Motor neuron (in vitro differentiated cells): ENCODE results near the gene UBE2H. TPM values are rescaled to one million over a fixed set of nuclear protein-coding genes. Genes with fewer than 3 reads are reported as not detected.
"Not testable (repeated sequence)": the region's sequence is repeated elsewhere in the genome, so short reads cannot be mapped to it uniquely, and the experiment has no call there.

Experiments
- ATAC-seq, 8 experiments: fragments of 200-7000 bp; cut with Tn5 transposase; replicated peaks in 6 of 8; 2 replicates each; pipeline ENCODE4 v1.8.0; 2021; ENCODE audit warnings: mild to moderate bottlenecking in 8 of 8, moderate library complexity in 8 of 8
- H3K27ac ChIP-seq, 2 donors: fragments of 250-450 bp; sonication (Bioruptor Pico); 2 replicates each; pipeline ENCODE4 v1.9.0; 2021; ENCODE audit warnings: antibody characterized with exemption in 2 of 2, mild to moderate bottlenecking in 2 of 2, moderate library complexity in 1 of 2
- H3K4me1 ChIP-seq, 2 donors: fragments of 250-450 bp; sonication (Bioruptor Pico); replicated peaks in 1 of 2; 2 replicates each; pipeline ENCODE4 v1.6.1; 2021; ENCODE audit warnings: antibody characterized with exemption in 2 of 2, mild to moderate bottlenecking in 2 of 2, moderate library complexity in 1 of 2
- H3K4me3 ChIP-seq, 5 donors: fragments of 250-450 bp; sonication (Bioruptor Pico); 2 replicates each; pipeline ENCODE4 v1.9.0; 2021; ENCODE audit warnings: antibody characterized with exemption in 5 of 5, mild to moderate bottlenecking in 5 of 5, moderate library complexity in 4 of 5
- WGBS, 10 experiments: fragments of 450-650 bp; shearing (Covaris generic); methylation state at CpG; one replicate each; pipeline ENCODE4 v1.0.0; 2022; 5-methylcytosine and 5-hydroxymethylcytosine counted together
- in situ Hi-C, 9 experiments: fragments of 400-800 bp; cut with MboI; loops; one replicate each; pipeline ENCODE4 v1.15.0; 2021; ENCODE audit warnings: low sequenced_read_pairs in 9 of 9, low pct_unique_long_range_greater_than_20kb in 2 of 9; ENCODE audit not compliant: unreplicated experiment in 9 of 9
- total RNA-seq, 8 experiments: library from RNA; unstranded; fragments of 300-600 nt; gene quantifications; 2 replicates each; pipeline versions ENCODE4 v1.2.3 to v1.2.4, GENCODE V29; 2022

The UBE2H gene
- total RNA-seq, 8 experiments from 2014 or later: 29.4 to 114 (median 47.6) TPM

DNA sequence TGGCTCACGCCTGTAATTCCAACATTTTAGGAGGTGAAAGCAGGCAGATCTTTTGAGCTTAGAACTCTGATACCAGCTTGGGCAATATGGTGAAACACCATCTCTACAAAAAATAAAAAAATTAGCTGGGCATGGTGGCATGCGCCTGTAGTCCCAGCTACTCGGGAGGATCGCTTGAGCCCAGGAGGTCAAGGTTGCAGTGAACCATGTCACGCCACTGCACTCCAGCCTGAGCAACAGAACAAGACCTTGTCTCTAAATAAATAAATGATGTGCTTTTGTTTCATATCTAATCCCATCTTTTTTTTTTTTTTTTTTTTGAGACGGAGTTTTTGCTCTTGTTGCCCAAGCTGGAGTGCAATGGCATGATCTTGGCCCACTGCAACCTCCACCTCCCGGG lies 58.6 kb downstream of the UBE2H start:
- H3K27ac ChIP-seq, ATAC-seq, H3K4me3 ChIP-seq, H3K4me1 ChIP-seq, in situ Hi-C loops: not testable (repeated sequence)
- 87 to 100% (median 100%) methylated on average over 1 to 5 of the region's 7 CpGs; no CpG with 5 or more reads in 5 of the 10 experiments for WGBS, 10 experiments

- in situ Hi-C loops: no loop called here
Observed at GRCh38 chr7:129890090-129890489, 62.7 kb downstream of the UBE2H start.

DNA sequence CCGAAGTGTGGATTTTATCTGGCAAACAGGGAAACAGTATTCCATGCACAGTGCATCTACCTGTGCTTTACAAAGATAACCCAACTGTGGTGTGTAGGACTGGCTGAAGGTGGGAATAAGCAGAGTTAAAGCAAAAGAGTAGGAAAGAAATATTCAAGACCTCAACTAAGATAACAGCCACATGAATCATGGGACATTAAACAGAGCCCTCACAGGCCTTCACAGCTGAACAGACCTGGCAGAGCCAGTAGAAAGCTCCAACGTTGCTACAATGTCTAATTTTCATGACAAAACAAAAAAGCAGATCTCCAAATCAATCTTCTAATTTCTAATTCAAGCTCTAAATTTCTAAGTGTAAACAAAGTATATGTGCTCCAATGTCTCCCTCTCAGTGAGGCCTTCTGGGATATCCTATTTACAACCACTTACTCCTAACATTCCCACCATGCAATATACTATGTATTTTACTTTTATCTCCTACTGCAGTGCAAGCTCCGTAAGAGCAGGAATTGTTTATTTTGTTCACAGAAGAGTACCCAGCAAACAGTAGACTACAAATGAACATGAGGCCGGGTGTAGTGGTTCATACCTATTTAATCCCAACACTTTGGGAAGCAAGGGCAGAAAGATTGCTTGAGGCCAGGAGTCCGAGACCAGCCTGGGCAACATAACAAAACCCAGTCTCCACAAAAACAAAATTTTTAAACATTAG lies 63.5 kb downstream of the UBE2H start:
- in situ Hi-C loops: no loop called here
- ATAC-seq: peak in 1 of 8 experiments; percentile 52

More at GRCh38 chr7:129890090-129890489, 62.7 kb downstream of the UBE2H start:
- ATAC-seq: no peak
- H3K4me3 ChIP-seq: no peak overlapping the region
- H3K27ac ChIP-seq: no peak overlapping the region
- H3K4me1 ChIP-seq: no peaks in the 10 kb centered on the region
- WGBS, 10 experiments: 90 to 100% (median 100%) methylated on average over 1 to 8 of the region's 9 CpGs; no CpG with 5 or more reads in 3 of the 10 experiments

DNA sequence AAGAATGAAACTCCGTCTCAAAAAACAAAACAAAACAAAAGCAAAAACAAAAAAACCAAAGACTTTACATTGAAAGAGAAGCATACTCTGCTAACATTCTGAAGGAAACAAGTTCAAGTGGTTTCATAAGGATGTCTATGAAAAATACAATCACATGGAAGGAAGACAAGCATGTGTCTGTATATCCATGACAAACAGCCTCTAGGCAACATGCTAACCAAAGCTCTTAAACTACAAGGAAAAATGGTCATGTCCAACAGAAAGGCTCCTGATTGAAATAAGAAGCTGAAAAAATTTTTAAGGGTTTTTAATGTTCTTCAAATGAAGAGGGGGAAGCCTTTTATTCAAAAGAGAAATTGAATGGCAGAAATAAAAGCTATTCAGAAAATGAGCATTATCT lies 64.9 kb downstream of the UBE2H start:
- 80 to 100% (median 95%) methylated on average over 1 of the region's 1 CpG; no CpG with 5 or more reads in 2 of the 10 experiments for WGBS, 10 experiments
- H3K4me3 ChIP-seq: no peak overlapping the region
- no peak for ATAC-seq
- H3K4me1 ChIP-seq: no peaks in the 10 kb centered on the region
- no peak overlapping the region for H3K27ac ChIP-seq
- in situ Hi-C loops: no loop called here

More for the DNA sequence above, 63.5 kb downstream of the UBE2H start:
- Histone ChIP-seq H3K4me1 (no peaks in the 10 kb centered on the region), H3K4me3 (no peak overlapping the region), H3K27ac (no peak overlapping the region)
- 50 to 100% (median 70%) methylated on average over 1 to 4 of the region's 5 CpGs for WGBS, 10 experiments

- 33 to 90% (median 79%) methylated on average over 1 to 3 of the region's 3 CpGs; no CpG with 5 or more reads in 2 of the 10 experiments for WGBS, 10 experiments
- no peak overlapping the region for H3K27ac ChIP-seq
- no peak for ATAC-seq
- no peak overlapping the region for H3K4me3 ChIP-seq
- H3K4me1 ChIP-seq: no peaks in the 10 kb centered on the region
- in situ Hi-C loops: no loop called here
Observed at GRCh38 chr7:129886818-129887186, 66.0 kb downstream of the UBE2H start.

GRCh38 chr7:129886167-129886817 lies 66.5 kb downstream of the UBE2H start:
- no peak overlapping the region for H3K27ac ChIP-seq
- no peak overlapping the region for H3K4me3 ChIP-seq
- in situ Hi-C loops: no loop called here
- no peak for ATAC-seq
- no peaks in the 10 kb centered on the region for H3K4me1 ChIP-seq
- WGBS, 10 experiments: 80 to 94% (median 82%) methylated on average over 1 to 3 of the region's 3 CpGs; no CpG with 5 or more reads in 6 of the 10 experiments

DNA sequence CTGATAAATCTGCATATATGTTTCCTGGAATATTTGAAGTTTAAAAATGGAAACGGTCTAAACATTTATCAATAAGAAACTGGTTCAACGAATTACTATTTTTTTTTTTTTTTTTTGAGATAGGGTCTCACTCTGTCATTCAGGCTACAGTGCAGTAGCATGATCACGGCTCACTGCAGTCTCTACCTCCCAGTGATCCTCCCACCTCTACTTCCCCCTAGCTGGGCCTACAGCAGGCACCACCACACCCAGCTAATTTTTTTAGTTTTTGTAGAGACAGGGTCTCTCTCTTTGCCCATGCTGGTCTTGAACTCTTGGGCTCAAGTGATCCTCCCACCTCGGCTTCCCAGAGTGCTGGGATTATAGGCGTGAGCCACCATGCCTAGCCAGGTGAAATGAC lies 68.3 kb downstream of the UBE2H start:
- WGBS, 10 experiments: 73 to 100% (median 89%) methylated on average over 2 to 5 of the region's 5 CpGs; no CpG with 5 or more reads in 3 of the 10 experiments
- Histone ChIP-seq H3K4me3 (no peak overlapping the region), H3K4me1 (no peaks in the 10 kb centered on the region), H3K27ac (no peak overlapping the region)
- no peak for ATAC-seq
- in situ Hi-C loops: no loop called here

DNA sequence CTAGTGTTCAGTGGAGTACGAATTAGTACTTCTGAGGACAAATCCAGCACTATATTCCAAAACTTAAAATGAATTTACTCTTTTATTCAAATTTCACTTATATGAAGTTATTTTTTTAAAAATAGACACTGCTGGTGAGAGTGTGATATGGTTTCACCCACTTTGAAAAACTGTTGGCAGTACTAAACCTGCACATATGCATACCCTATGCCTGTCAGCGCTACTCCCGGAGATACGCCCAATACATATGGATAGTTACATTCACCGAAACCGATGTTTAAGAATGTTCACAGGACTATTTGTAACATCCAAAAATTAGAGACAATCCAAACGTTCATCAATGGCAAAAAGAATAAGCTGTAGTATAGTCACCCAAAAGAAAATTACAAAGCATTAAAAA lies 69.6 kb downstream of the UBE2H start:
- peak in 1 of 8 experiments; percentile 40 for ATAC-seq
- Histone ChIP-seq H3K4me1 (no peaks in the 10 kb centered on the region), H3K4me3 (no peak overlapping the region), H3K27ac (no peak overlapping the region)
- in situ Hi-C loops: no loop called here
- 77 to 100% (median 91%) methylated on average over 1 to 7 of the region's 7 CpGs for WGBS, 10 experiments

- 22 to 100% (median 86%) methylated on average over 2 to 3 of the region's 3 CpGs; no CpG with 5 or more reads in 1 of the 10 experiments for WGBS, 10 experiments
- Histone ChIP-seq H3K4me3 (no peak overlapping the region), H3K4me1 (no peaks in the 10 kb centered on the region), H3K27ac (no peak overlapping the region)
- in situ Hi-C loops: no loop called here
- ATAC-seq: no peak
Observed at GRCh38 chr7:129882531-129882930, 70.2 kb downstream of the UBE2H start.

GRCh38 chr7:129877146-129877792 lies 75.5 kb downstream of the UBE2H start:
- no peaks in the 10 kb centered on the region for H3K4me1 ChIP-seq
- WGBS, 10 experiments: 85 to 100% (median 91%) methylated on average over 1 to 3 of the region's 3 CpGs; no CpG with 5 or more reads in 1 of the 10 experiments
- no peak overlapping the region for H3K27ac ChIP-seq
- ATAC-seq: no peak
- no peak overlapping the region for H3K4me3 ChIP-seq
- in situ Hi-C loops: no loop called here

DNA sequence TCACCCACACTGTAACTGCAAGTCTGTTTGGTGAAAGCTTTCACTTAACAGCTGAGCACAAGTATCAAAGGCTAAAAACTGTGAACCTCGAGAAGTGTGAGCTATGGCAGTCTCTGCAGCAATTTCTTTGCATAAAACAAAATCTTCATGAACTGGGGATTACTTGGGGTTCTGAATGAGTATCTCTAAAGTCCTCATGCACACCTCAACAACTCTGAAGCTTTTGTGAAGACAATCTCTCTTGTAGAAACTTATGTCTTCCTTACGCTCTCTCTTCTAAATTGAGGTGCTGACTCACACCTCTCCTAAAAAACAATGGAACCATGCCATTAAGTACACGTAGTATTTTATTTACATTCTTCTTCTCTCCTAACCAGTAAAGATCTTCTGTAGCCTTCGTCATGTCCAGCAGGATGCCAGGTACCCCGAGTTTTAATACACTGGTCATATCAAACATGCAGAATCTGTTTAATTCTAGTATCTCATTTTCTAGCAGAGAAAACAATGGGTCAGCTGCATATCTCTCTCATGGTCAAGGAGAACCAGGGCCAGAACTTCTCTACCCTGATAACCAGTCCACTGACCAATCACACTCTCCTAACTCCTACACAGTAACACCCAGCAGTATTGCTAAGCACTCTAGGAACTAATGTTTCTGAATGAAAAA lies 76.9 kb downstream of the UBE2H start:
- H3K4me3 ChIP-seq: no peak overlapping the region
- 27 to 95% (median 80%) methylated on average over 1 to 5 of the region's 5 CpGs; no CpG with 5 or more reads in 3 of the 10 experiments for WGBS, 10 experiments
- H3K4me1 ChIP-seq: no peaks in the 10 kb centered on the region
- peak in 2 of 8 experiments; percentile 25 to 35 for ATAC-seq
- H3K27ac ChIP-seq: no peak overlapping the region
- in situ Hi-C loops: no loop called here

DNA sequence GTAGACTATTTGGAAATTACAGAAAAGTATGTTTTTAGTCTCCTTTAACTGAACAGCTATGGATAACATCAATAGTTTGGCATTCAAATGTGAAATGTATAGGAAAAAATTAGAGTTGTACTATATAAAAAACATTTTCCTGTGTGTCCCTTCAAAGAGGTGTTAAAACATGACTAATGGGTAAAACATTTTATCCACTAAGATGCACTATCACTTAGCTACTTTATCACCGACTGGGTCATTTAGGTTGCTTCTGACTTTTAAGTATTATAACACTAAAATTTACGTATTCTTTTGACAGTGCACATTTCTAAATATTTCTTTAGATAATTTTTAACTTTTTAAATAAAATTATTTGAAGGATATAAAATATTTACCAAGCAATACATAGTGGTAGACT lies 77.6 kb downstream of the UBE2H start:
- no peaks in the 10 kb centered on the region for H3K4me1 ChIP-seq
- in situ Hi-C loops: no loop called here
- 65 to 100% (median 95%) methylated on average over 1 to 2 of the region's 2 CpGs for WGBS, 10 experiments

DNA sequence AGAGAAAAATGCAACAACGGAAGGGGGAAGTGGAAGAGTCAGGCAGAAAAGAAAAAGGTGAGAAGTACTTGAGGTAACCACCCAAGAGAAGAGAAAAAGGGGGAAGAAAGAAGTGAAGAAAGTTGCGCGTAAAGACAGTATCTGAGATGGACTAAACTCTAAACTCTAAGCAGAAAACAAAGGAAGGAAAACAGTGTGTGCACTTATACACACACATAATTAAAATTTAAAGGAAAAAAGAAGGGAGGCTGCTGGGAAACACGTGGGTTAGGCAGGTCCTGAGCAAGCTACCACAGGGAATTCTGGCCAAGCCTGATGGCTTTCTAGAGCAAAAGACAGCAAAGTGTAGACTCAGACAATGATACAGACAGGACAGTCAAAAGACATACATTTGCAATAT lies 78.0 kb downstream of the UBE2H start:
- Histone ChIP-seq H3K4me3 (no peak overlapping the region), H3K27ac (no peak overlapping the region), H3K4me1 (no peaks in the 10 kb centered on the region)
- in situ Hi-C loops: no loop called here
- ATAC-seq: no peak
- WGBS, 10 experiments: 79 to 100% (median 92%) methylated on average over 1 to 4 of the region's 4 CpGs; no CpG with 5 or more reads in 2 of the 10 experiments

More for the DNA sequence above, 77.6 kb downstream of the UBE2H start:
- H3K27ac ChIP-seq: no peak overlapping the region
- ATAC-seq: no peak
- H3K4me3 ChIP-seq: no peak overlapping the region
